Transverse colon (tissue), 4 donors: ENCODE measurements around the gene POTEG. TPM values are rescaled to one million over a fixed set of nuclear protein-coding genes. Genes with fewer than 3 reads are reported as not detected.
"Not testable (repeated sequence)": the region's sequence is repeated elsewhere in the genome, so short reads cannot be mapped to it uniquely, and the experiment has no call there.

Experiments used
- DNase-seq: peaks from one replicate; pipeline ENCODE4 v3.0.0-alpha.2; 2019
- H3K27ac ChIP-seq, 4 donors: fragments of 200-600 bp; sonication (generic); 2 replicates each; pipeline ENCODE4 v1.5.1; 2016 to 2018; ENCODE audit warnings: inconsistent platforms in 4 of 4
- H3K27me3 ChIP-seq: fragments of 200-600 bp; sonication (generic); 2 replicates; pipeline ENCODE4 v1.5.1; 2017; ENCODE audit warnings: inconsistent platforms
- H3K36me3 ChIP-seq, 4 donors: fragments of 200-600 bp; sonication (generic); 2 replicates each; pipeline ENCODE4 v1.5.1; 2017 to 2019; ENCODE audit warnings: inconsistent platforms in 4 of 4
- H3K4me1 ChIP-seq, 4 donors: fragments of 200-600 bp; sonication (generic); 2 replicates each; pipeline ENCODE4 v1.5.1; 2017 to 2020; ENCODE audit warnings: inconsistent platforms in 4 of 4
- H3K4me3 ChIP-seq, 4 donors: fragments of 200-600 bp; sonication (generic); 1 replicate in 1 of 4; 2 replicates in 3 of 4; pipeline versions ENCODE4 v1.5.1 to v1.6.1; 2017 to 2019; ENCODE audit warnings: inconsistent platforms in 4 of 4
- H3K9me3 ChIP-seq, 2 donors: fragments of 200-600 bp; sonication (generic); 2 replicates each; pipeline ENCODE4 v1.5.1; 2017 to 2019; ENCODE audit warnings: inconsistent platforms in 2 of 2
- WGBS, 2 donors: methylation state at CpG; one replicate each; pipeline ENCODE4 v1.1.5; 2018; ENCODE audit warnings: low coverage in 1 of 2; 5-methylcytosine and 5-hydroxymethylcytosine counted together
- in situ Hi-C, 4 donors: fragments of 200-750 bp; cut with MboI; loops; one replicate each; pipeline versions ENCODE4 v1.15.0 to v1.15.1; 2017; ENCODE audit warnings: low sequenced_read_pairs in 3 of 4, low pct_ligation_motif_present in 1 of 4, low pct_unique_long_range_greater_than_20kb in 1 of 4
- intact Hi-C: fragments of 100-400 bp; cut with DNase I; formaldehyde crosslinking; loops from one replicate; pipeline ENCODE4 v1.15.1; 2023; ENCODE audit warnings: low total_unique reads
- small RNA-seq, 4 donors: library from RNA; depleted of rRNA; stranded (forward); fragments of <200 nt; gene quantifications; one replicate each; pipeline ENCODE3, GENCODE V24; 2016
- total RNA-seq, 4 donors: library from RNA; depleted of rRNA; stranded (reverse); fragments of >200 nt; gene quantifications; one replicate each; pipeline ENCODE4 v1.1.0, GENCODE V29; 2016

The POTEG gene
- total RNA-seq, 4 donors from 2014 or later = not detected

DNA sequence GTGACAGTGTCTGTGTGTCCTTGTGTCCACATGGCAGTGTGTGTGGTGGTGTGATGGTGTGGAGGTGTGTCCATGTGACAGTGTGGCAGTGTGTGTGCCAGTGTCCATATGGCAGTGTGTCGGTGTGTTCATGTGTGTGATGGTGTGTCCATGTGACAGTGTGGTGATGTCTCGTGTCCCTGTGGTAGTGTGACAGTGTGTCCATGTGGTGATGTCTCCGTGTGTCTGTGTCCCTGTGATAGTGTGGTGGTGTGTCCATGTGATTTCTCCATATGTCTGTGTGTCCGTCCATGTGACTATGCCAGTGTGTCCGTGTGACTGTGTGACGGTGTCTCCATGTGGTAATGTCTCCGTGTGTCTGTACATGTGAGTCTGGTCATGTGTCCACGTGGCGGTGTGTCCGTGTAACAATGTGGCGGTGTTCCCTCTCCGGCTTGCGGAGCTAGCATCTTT lies 59.7 kb downstream of the POTEG start:
- H3K9me3 ChIP-seq, DNase-seq, H3K36me3 ChIP-seq, H3K27me3 ChIP-seq, H3K27ac ChIP-seq, in situ Hi-C loops, H3K4me1 ChIP-seq, intact Hi-C loops, H3K4me3 ChIP-seq: not testable (repeated sequence)
- WGBS, 2 donors = 93% methylated on average over 7 of the region's 13 CpGs; no CpG with 5 or more reads in 1 of the 2 donors

GRCh38 chr14:19372813-19373500 lies 61.2 kb downstream of the POTEG start:
- in situ Hi-C loops, H3K36me3 ChIP-seq, H3K27me3 ChIP-seq, intact Hi-C loops, H3K4me3 ChIP-seq, H3K9me3 ChIP-seq, H3K4me1 ChIP-seq, H3K27ac ChIP-seq, DNase-seq: not testable (repeated sequence)
- 80% methylated on average over 32 of the region's 49 CpGs; no CpG with 5 or more reads in 1 of the 2 donors for WGBS, 2 donors

- H3K4me3 ChIP-seq, H3K27ac ChIP-seq, in situ Hi-C loops, H3K27me3 ChIP-seq, H3K36me3 ChIP-seq, intact Hi-C loops, DNase-seq, H3K9me3 ChIP-seq, H3K4me1 ChIP-seq: not testable (repeated sequence)
- 78 to 87% methylated on average over 7 to 9 of the region's 16 CpGs for WGBS, 2 donors
Observed at GRCh38 chr14:19371767-19372166, 62.4 kb downstream of the POTEG start.

- DNase-seq, H3K27ac ChIP-seq, intact Hi-C loops, in situ Hi-C loops, H3K4me1 ChIP-seq, H3K4me3 ChIP-seq, H3K36me3 ChIP-seq, H3K9me3 ChIP-seq, H3K27me3 ChIP-seq: not testable (repeated sequence)
- no CpG with 5 or more reads among the region's 16 CpGs for WGBS, 2 donors
Observed at GRCh38 chr14:19362803-19363202, 71.3 kb downstream of the POTEG start.

GRCh38 chr14:19362323-19362722 lies 71.8 kb downstream of the POTEG start:
- H3K27me3 ChIP-seq, H3K4me1 ChIP-seq, intact Hi-C loops, H3K9me3 ChIP-seq, H3K4me3 ChIP-seq, DNase-seq, H3K27ac ChIP-seq, in situ Hi-C loops, H3K36me3 ChIP-seq: not testable (repeated sequence)
- WGBS, 2 donors = 95% methylated on average over 6 of the region's 18 CpGs; no CpG with 5 or more reads in 1 of the 2 donors

GRCh38 chr14:19361636-19362253 lies 72.4 kb downstream of the POTEG start:
- H3K36me3 ChIP-seq, intact Hi-C loops, in situ Hi-C loops, H3K4me3 ChIP-seq, H3K27me3 ChIP-seq, DNase-seq, H3K4me1 ChIP-seq, H3K9me3 ChIP-seq, H3K27ac ChIP-seq: not testable (repeated sequence)
- no CpG with 5 or more reads among the region's 38 CpGs for WGBS, 2 donors

GRCh38 chr14:19360937-19361635 lies 73.1 kb downstream of the POTEG start:
- H3K9me3 ChIP-seq, H3K27me3 ChIP-seq, H3K4me3 ChIP-seq, H3K36me3 ChIP-seq, in situ Hi-C loops, intact Hi-C loops, H3K27ac ChIP-seq, DNase-seq, H3K4me1 ChIP-seq: not testable (repeated sequence)
- no CpG with 5 or more reads among the region's 34 CpGs for WGBS, 2 donors

Small RNA genes within 50 kb of the gene (small RNA-seq; reads per million reads assigned to genes)
- 0 reads per million in 4 donors for gene RNU6-1268P
